ENCODE results near the gene IP6K1. TPM values are rescaled to one million over a fixed set of nuclear protein-coding genes. Genes with fewer than 3 reads are reported as not detected.
"Not testable (repeated sequence)": the region's sequence is repeated elsewhere in the genome, so short reads cannot be mapped to it uniquely, and the experiment has no call there.

IP6K1 gene
- polyA plus RNA-seq, 4 donors: 54.0 to 64.2 (median 59.5) TPM

GRCh38 chr3:49794926-49795905, 8.9 kb upstream of the IP6K1 start:
- no peak for DNase-seq (ENCODE audit: low read depth in 4 of 4, low spot score in 3 of 4)

- DNase-seq (ENCODE audit: low read depth in 4 of 4, low spot score in 3 of 4): no peak
Measured at GRCh38 chr3:49794431-49794830, 8.1 kb upstream of the IP6K1 start.

- DNase-seq (ENCODE audit: low read depth in 4 of 4, low spot score in 3 of 4): no peak
Measured at GRCh38 chr3:49793486-49794085, 7.2 kb upstream of the IP6K1 start.

- DNase-seq (ENCODE audit: low read depth in 4 of 4, low spot score in 3 of 4): no peak
Measured at GRCh38 chr3:49792371-49793150, 6.2 kb upstream of the IP6K1 start.

GRCh38 chr3:49791571-49791970, 5.2 kb upstream of the IP6K1 start:
- DNase-seq (ENCODE audit: low read depth in 4 of 4, low spot score in 3 of 4): no peak

- no peak for DNase-seq (ENCODE audit: low read depth in 4 of 4, low spot score in 3 of 4)
Measured at GRCh38 chr3:49790626-49791411, 4.5 kb upstream of the IP6K1 start.

- DNase-seq (ENCODE audit: low read depth in 4 of 4, low spot score in 3 of 4): no peak
Measured at GRCh38 chr3:49788056-49788455, 1.7 kb upstream of the IP6K1 start.

GRCh38 chr3:49787536-49787935, 1.2 kb upstream of the IP6K1 start:
- no peak for DNase-seq (ENCODE audit: low read depth in 4 of 4, low spot score in 3 of 4)

DNA sequence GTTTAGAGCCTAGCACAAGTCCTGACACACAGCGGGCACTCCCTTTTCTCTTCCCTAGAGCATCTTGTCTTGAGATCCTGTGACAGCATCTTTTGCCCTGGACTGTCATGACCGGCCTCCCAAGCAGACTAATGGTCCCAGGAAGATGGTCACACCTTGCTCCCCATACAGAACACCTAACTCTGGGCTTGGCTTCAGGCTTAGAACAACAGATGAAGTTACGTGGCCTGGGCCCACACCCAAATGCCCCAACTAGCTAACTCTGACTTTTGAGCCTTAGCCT, 781 bp upstream of the IP6K1 start:
- DNase-seq (ENCODE audit: low read depth in 4 of 4, low spot score in 3 of 4): no peak

DNA sequence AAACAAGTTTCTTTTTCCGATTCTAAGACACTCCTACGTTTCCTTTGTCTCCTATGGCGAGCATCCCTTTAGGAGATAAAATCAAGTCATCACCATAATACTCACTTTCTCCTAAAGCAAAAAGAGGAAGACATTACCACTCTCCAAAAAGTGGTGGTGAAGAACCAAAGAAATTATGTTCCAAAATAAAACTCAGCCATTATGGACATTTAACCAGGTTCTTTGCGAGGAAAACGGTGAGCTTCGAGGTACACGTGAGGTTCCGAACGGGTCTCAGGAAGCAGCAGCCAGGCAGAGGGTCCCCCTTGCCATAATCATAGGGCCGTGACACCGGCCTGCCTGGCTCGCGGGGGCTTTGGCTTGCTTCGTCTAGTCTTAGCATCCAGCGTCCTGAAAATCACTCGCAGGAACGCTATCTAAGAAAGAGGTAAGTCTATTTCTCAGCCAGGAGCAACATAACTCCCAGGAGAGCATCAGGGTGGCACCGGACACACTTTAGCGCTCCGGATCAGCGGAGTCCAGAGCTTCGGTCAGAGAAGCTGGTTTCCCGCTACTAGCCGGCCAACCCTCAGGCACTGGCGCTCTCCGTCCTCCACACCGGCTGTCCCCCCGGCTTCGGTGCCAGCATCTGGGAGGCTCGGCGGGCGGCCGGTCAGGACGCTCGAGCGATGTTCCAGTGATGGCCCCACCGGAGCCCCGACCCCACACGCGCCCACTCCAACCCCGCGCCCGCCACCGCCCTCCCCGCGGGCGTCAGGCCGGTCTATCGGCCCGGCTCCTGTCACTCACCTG, 581 bp downstream of the IP6K1 start:
- no peak for DNase-seq (ENCODE audit: low read depth in 4 of 4, low spot score in 3 of 4)

DNA sequence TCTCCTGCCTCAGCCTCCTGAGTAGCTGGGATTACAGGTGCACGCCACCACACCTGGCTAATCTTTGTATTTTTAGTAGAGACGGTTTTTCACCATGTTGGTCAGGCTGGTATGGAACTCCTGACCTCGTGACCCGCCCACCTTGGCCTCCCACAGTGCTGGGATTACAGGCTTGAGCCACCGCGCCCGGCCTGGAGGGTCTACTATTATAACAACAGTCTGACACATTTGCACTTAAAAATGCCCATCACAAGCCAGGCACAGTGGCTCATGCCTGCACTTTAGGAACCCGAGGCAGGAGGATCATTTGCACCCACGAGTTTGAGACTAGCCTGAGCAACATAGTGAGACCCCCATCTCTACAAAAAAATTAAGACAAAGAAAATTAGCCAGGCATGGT, 4.1 kb downstream of the IP6K1 start:
- DNase-seq (ENCODE audit: low read depth in 4 of 4, low spot score in 3 of 4): not testable (repeated sequence)

DNA sequence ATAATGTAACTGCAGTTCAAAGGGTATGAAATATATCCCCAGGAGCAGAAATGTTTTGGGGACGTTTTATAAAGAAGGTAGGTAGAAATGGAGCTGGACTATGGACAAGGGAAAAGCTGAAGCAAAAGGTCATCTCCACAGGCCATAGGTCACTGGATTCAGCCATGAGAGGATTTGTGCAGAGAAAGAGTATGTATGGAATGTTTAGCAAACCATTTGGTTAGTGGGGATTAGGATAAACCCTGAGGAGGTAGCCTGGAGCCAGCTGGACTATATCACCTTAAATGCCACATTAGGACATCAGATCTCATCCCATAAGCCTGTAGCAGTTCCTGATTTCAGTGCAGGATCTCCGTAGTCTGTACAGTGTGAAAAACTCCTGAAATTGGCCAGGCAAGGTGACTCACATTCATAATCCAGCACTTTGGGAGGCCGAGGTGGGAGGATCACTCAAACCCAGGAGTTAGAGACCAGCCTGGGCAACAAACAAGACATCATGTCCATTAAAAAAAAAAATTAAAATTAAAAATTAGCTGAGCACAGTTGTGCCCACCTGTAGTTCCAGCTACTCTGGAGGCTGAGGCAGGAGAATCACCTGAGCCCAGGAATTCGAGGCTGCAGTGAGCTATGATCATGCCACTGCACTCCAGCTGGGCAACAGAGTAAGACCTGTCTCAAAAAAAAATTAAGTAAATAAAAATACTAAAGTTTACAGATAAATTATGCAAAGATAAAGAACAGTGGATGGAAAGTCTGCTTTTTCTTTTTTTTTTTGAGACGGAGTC, 4.7 kb downstream of the IP6K1 start:
- DNase-seq (ENCODE audit: low read depth in 4 of 4, low spot score in 3 of 4): no peak

DNA sequence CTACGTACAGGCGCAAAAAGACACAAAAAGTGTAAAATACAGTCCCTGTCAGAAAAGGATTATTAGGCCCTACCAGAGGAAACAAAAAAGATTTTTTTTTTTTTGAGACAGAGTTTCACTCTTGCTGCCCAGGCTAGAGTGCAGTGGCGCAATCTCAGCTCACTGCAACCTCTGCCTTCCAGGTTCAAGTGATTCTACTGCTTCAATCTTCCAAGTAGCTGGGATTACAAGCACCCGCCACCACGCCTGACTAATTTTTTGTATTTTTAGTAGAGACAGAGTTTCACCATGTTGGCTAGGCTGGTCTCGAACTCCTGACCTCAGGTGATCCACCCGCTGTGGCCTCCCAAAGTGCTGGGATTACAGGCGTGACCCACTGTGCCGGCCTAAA, 5.4 kb downstream of the IP6K1 start:
- not testable (repeated sequence) for DNase-seq (ENCODE audit: low read depth in 4 of 4, low spot score in 3 of 4)

DNA sequence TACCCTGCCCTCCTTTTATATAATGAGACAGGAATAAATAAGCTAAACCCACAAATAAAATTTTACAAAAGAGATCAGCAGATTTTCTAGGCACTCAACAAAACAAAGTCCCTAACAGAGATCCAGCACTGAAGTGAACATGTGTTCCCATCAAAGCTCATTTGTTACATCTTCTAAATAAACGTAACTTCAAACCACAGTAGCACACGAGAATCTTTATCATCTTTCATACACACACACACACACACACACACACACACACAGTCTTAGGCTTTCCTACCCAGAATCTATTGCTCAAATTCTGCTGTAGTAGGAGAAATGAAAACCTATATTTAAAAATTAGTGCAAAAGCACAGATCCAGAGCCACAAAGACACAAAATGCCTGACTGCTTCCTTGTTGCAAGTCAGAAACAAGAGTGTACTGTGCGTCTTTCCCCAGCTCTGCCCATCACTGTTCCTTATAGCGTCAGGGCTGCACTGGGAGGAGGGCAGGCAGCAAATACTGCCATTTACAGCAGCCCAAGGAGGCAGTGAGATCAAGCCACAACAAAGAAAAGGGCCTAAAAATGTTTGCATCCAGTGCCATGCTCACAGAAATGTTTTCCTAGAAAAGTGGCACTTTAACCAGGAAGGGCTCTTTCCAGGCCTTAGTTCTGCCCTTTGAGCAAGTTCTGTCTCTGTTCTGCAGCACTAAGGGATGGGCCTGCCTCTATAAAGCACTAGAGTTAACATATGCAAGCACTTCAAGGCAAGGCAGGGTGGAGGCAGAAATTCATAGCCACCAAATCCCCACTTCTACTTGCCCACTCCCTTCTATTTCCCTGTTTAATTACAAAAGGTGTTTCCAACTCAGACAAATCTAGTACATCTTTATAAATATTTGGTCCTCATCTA, 6.0 kb downstream of the IP6K1 start:
- DNase-seq (ENCODE audit: low read depth in 4 of 4, low spot score in 3 of 4): no peak

DNA sequence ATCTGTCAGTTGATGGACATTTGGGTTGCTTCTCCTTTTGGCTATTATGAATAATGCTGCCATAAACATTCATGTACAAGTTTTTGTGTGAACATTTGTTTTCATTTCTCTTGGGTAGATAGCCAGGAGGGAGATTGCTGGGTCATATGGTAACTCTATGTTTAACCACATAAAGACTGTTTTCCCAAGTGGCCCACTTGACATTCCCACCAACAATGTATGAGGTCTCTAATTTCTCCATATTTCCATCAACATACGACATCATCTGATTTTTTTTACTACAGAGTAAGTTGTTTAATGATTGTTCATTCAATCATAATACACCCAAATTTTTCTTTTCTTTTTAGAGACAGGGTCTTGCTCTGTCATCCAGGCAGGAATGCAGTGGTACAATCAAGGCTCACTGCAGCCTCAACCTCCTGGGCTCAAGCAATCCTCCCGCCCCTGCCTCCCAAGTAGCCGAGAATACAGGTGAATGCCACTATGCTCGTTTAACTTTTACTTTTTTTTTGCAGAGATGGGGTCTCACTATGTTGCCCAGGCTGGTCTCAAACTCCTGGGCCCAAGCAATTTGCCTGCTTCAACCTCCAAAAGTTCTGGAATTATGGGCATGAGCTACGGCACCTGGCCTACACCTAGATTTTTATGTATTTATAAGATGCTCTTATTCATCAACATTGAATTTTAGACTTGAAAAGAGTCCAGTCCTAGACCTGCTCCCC, 6.8 kb downstream of the IP6K1 start:
- no peak for DNase-seq (ENCODE audit: low read depth in 4 of 4, low spot score in 3 of 4)

DNA sequence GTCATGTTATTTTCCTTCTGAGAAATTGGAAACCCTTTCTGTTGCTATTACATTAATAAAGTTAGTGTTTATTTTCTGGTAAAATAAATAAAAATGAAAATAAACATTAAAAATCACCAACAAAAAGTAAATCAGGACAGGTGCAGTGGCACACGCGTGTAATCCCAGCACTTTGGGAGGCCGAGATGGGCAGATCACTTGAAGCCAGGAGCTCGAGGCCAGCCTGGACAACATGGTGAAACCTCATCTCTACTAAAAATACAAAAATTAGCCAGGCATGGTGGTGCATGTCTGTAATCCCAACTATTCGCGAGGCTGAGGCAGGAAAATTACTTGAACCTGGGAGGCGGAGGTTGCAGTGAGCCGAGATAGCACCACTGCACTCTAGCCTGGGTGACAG, 10.2 kb downstream of the IP6K1 start:
- not testable (repeated sequence) for DNase-seq (ENCODE audit: low read depth in 4 of 4, low spot score in 3 of 4)

- no peak for DNase-seq (ENCODE audit: low read depth in 4 of 4, low spot score in 3 of 4)
Measured at GRCh38 chr3:49775538-49775937, 10.8 kb downstream of the IP6K1 start.

Measured in right renal pelvis (tissue), 4 donors.